Hypothalamus (tissue), 51 donors: ENCODE measurements around the gene ADGRD1.
"Not testable (repeated sequence)": the region's sequence is repeated elsewhere in the genome, so short reads cannot be mapped to it uniquely, and the experiment has no call there.

Source experiments
- DNase-seq, 51 donors: peaks; one replicate each; lab custom pipeline; 2025; lab: John Stamatoyannopoulos, UW

Gene ADGRD1

DNA sequence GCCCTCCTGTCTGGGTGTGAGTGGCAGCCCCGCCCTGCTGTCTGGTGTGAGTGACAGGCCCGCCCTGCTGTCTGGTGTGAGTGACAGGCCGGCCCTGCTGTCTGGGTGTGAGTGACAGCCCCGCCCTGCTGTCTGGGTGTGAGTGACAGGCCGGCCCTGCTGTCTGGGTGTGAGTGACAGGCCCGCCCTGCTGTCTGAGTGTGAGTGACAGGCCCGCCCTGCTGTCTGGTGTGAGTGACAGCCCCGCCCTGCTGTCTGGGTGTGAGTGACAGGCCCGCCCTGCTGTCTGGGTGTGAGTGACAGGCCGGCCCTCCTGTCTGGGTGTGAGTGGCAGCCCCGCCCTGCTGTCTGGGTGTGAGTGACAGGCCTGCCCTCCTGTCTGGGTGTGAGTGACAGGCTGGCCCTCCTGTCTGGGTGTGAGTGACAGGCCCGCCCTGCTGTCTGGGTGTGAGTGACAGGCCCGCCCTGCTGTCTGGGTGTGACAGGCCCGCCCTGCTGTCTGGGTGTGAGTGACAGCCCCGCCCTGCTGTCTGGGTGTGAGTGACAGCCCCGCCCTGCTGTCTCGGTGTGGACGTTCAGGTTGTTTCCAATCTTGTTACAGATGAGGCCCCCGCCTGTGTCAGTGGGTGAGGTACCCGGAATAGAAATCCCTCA is 175.4 kb downstream of the ADGRD1 start:
- not testable (repeated sequence) for DNase-seq

DNA sequence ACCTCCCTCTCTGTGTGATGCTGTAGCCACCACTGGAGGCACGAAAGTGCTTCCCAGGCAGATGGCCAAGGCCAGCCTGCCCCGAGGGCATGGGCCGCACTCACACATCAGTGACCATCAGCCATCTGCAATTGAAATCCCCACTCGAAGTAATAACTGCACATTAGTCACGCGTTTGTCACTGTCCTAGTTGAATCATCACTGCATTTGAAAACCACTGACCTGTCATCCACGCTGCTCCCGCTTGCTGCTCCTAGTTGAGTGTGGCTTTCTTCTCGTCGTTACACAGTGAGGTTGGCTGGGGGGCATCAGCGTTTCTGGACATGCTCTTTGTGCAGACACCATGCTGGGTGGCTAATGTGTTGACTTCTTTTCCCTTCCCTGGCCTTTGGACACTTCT is 176.1 kb downstream of the ADGRD1 start:
- no peak for DNase-seq

DNA sequence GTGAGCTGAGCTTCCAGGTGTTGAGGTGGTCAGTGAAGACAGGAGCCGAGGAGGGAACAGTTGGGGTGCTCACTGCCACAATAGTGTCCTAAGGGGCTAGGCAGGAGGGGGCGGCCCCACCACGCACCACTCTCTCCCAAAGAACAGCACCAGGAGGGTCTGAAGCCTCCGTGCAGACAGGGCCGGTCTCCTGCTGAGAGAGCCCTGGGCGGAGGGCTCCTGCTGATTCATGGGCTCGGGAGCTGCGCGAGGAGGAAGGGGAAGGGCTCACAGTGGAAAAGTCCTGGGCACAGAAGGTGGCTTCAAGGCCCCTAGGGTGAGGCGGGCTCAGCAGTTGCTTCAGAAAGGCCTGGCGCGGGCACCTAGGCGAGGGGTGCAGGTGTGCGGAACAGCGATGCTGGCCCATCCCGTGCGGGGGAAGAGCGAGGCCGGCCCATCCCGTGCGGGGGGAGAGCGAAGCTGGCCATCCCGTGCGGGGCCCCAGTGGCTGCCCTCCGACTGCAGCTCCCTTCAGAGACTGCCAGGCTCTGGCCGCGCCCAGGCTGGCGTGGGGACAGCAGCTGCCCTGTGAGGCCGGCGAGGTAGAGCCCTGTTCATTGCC is 176.7 kb downstream of the ADGRD1 start:
- DNase-seq = no peak

DNA sequence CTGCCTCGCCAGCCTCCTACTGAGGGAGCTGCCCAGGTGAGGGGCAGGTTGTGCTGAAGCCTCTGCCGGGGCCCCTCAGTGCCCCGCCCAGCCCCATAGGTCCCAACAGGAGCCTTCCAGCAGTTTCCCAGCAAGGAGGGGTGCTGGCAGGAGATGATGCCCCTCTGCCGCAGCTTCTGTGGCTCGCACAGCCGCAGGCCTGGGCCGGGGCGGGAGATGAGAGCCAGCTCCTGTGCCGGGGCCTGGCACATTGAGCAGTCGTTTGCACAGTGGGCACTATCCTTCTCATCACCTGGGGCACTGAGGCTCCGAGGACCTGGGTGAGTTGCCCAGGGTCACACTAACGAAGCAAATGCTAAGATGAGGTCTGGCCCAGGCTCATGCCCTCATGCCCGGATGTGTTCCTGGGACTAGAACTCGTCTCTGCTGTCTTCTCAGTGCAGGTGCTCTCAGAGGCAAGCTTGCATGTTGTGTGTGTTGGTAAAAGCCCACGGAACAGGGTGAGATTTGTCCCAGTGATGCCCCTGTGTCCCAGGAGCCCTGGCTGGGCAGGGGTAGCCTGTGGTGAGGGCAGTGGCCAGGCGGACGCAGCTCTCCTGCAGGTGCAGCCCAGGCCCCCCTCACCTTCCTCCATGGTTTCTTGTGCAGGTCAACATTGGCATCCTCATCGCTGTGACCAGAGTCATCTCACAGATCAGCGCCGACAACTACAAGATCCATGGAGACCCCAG is 177.5 kb downstream of the ADGRD1 start:
- DNase-seq = no peak

DNA sequence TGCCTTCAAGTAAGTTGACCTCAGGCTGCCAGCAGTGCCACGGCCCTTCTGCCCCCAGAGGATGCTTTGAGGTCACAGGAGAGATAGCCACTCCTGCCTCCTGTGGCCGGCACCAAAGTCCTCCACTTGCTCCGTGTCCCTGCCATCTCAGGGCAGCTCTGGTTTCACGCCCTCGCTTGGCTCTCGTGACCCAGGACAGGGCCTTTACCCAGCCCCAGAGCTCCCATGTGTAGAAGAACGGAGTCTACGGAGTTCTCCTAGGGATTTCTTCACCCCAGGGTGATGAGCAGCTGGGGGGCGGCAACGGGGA is 178.1 kb downstream of the ADGRD1 start:
- no peak for DNase-seq

DNA sequence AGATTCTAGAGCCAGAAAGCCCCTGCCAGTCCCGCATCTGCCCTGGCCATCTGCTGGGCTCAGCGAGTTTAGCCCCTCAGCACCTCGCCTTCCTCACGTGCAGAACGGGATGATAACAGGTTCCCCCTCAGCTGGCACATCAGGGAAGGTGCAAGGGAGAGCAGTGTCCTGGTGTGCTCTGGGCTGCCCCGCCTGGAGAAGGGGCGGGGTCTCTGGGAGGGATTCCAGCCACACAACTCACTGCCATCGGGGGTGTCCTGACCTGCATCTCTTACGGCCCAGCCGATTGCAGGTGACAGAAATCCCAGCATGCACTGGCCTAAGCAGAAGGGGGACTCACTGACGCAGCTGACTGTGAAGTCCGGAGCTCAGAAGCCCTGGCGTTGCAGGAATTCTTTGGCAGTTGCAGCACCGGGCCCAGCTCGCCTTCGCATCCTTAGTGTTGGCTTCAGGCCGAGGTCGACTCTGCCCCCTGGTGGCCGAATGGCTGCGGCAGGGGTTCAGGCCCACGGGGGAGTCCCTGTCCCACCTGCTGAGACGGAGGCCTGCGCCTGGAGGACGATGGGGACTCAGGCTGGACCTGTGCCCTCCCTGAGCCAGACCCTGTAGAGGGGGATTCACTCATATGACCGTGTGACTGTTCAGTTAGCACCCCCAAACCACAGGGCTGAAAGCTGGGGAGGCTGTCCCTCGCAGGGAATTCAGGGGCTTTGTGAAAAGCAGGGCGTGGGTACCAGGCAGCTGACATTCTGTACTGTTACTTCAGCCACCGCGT is 178.6 kb downstream of the ADGRD1 start:
- DNase-seq = peak in 34 of 51 donors; percentile 12 to 75 (median 46)

DNA sequence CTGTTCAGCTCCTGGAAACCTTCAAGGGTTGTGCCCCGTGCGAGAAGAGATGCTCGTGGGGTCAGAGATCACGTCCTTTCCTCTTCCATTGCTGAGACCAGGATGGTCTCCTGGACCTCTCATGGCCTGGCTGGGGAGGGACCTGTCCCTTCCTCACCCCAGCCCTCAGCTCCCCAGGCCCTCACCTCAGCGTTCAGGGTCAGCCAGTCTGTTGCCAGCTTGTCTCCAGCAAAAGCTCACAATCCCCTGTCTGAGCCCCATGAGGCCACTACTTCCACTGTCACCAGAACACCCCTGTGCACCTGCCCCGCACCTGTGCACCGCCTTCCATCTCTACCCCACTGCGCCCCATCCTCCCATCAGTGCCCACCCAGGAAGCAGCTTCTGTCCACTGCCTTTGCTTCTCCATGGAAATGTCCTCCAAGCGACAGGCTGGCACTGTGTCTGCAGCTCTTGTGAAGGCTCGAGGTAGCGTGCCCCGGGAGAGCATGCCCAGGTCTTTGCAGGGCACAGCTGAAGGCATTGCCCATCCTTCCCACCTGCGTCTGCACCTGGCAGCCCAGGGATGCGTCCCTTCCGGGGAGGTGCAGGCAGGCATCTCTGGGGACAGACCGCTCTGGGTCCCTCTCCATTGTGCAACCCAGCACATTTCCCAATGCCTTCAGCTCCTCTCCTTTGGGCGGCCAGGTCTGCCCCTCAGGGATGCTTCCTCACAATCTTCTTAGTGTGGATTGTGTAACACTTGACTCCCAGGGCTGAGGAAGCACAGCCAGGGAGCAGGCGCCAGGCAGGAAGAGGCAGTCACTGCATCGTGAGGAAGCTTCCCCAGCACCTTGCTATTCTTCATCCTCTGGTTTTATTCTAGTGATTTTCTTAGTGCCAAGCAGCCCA is 179.6 kb downstream of the ADGRD1 start:
- no peak for DNase-seq

DNA sequence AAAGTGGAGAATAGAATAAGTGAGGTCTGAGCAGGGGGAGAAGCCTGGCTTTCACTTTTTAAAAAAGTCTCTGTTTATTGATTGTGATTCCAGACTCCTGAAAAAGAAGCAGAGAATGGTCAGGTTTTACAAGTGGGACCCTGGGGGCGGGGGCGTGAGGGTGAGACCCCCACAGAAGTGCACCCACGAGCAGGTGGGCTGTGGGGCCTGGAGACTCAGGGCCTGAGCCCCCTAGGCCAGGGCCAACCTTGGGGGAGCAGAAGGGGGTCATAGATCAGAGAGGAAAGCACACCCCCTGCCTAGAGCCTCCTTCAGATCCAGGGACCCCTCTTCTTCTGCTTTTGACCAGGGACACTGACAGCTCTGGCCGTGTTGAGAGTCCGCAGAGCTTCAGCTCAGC is 180.3 kb downstream of the ADGRD1 start:
- no peak for DNase-seq

DNA sequence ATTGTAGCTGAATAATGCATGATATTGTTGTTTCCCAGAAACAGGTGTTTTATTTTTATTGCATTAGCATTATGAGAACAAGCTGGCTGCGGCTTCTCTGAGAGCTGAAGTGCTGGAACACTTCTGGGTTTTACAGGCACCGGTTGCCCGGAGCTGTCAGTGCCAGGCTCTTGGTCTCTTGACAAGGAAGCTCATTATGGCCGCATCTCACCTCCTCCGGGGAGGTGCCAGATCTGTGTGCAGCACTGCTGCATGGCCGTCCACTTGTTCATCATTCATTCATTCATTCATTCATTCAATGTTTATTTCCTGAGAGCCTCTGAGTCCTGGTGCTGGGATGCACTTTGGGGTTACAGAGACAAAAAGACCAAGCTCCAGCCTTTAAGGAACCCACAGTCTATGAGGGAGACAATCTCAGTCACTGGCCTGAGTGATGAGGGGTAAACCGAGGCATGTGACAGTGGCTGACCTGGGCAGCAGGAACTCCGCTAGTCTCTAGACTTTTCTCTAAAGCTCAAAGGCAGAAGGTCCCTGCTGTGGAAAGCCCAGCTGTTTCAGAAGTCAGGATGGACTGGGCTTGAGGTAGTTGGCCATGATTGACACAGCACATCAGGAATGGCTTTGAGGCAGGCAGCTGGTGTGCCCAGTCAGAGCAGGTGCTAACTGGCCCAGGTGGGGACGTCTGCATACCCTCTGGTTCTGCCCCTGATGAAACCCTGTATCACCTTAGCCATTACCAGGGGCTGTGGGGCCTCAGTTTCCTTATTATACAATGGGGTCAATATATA is 181.0 kb downstream of the ADGRD1 start:
- no peak for DNase-seq

DNA sequence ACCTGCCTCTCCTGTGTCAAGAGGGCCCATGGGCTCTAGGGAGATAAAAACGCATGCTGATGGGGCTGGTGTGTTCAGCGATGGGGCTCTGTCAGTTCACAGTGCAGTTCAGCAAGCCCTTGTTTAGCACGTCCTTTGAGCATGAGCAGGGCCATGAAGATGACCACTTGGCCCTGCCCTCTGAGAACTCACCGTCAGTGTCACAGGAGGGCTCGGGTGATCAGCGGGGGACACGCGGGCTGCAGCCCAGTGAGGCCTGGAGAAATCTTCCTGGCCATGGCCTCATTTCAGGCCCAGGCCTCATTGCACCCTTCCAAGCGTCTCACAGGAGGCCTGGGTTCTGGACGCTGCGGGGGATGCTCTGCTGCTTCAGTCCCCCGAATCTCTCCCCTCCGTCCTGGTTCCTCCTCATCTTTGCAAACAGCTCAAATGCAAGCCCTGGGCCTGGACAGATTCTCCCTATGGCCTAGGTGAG is 181.6 kb downstream of the ADGRD1 start:
- no peak for DNase-seq

DNA sequence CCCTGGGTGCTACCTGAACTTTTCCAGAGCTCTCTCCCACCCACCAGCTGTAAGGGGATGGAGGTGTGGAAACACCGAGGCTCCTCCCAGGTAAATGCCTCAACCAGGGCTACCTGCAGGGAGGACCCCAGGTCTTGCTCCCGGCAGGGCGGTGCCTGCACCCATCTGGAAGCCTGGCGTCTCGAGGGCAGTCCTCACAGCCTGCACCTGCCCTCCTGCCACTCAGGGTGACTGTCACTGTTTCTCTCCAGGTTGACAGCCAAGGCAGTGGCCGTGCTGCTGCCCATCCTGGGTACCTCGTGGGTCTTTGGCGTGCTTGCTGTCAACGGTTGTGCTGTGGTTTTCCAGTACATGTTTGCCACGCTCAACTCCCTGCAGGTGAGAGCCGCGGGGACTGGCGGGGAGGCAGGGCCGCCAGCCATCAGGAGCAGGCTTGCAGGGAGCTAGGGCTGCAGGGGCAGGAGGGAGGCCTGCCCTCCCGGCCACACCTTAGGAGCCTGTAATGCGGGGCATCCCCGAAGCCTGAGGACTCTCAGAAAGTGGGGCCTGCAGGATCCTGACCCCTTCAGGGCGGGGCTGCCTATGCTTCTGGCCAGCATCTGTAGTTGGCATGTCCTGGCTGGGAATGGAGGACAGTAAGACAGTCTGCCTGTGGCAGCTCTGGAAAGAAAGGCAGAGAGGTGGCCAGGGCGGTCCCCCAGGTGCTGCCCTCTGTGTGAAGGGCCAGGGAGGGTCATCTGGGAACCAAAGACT is 182.3 kb downstream of the ADGRD1 start:
- no peak for DNase-seq

DNA sequence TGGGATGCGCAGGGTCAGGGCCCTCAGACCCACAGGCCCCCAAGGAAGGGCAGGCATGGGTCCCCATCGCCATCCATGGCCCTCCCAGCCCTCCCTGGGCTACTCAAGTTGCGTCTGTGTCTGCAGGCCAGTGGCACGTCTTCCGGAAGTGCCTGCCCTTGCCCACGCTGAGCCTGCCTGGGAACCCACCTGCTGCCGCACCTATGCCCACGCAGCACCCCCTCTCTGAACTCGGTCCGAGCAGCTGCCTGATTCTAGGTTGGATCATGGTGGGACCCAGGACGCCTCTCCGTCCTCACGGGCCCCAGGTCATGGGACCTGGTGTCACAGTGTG is 182.8 kb downstream of the ADGRD1 start:
- no peak for DNase-seq

DNA sequence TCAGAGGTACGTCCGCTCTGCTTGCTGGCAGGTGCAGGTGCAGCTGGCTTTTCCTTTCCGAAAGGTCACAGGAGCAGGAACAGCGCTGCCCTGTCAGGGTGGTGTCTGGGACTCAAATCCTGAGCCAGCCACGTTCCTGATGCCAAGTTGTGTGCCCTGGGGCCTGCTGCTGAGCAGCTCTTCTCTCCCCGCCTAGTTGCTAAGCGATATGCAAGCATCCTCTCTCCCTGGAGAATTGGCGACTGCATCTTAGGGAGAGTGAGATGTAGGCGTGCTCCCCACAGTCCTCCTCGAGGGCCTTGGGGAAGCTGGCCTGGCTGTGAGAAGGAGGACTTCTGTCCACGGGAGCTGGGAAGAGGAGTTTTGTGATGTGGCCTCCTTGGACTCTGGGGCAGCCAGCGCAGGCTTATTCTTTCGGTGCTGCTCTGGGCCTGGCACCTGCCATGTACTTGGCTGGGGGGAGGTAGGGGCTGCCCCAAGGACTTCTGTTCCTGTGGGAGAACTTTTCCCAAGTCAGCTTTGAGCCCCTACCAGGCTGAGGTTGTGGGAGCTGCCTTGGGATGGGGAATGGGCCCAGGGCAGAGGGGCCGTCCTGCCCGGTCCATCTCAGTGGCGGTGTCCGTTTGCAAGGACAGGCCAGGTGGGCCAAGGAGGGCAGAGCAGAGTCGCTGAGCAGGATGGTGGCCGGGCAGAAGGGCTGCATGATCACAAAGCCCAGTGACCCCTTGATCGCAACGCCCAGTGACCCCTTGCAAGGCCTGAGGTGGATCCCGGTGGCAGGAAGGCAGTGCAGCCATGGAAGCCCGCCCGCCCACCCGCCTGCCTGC is 183.5 kb downstream of the ADGRD1 start:
- peak in 1 of 51 donors; percentile 16 for DNase-seq

DNA sequence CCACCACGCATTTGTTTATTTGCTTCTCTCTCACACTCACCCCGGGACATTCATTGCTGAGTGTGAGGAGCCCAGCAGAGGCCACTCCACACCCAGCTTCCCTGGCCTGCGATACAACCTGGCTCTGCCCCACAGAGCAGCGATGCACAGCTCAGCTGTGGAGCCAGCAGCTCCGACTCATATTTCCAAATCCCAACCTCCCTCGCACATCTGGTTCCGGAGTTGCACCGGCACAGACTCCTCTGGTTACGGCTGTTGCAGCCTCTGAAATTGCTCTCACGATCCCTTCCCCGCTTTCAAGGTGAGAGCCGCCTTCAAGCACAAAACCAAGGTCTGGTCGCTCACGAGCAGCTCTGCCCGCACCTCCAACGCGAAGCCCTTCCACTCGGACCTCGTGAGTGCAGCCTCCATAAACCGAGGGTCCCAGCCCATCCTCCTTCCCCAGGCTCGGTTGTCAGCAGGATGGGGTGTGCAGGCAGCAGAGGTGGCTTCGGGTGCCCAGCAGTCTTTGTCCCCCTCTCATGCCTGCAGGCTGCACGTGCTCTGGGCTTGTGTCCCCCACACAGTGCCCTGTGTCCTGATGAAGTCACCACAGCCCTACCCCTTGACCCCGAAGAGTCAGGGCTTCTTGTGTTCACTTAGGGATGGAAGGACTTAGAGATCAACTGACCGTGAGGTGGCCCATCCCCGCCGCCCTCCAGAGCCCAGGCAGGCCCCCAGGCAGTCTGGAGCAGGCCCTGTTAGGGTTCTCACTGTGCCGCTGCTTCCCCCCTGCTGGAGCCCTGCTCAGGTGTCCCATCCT is 184.3 kb downstream of the ADGRD1 start:
- DNase-seq = peak in 1 of 51 donors; percentile 11

DNA sequence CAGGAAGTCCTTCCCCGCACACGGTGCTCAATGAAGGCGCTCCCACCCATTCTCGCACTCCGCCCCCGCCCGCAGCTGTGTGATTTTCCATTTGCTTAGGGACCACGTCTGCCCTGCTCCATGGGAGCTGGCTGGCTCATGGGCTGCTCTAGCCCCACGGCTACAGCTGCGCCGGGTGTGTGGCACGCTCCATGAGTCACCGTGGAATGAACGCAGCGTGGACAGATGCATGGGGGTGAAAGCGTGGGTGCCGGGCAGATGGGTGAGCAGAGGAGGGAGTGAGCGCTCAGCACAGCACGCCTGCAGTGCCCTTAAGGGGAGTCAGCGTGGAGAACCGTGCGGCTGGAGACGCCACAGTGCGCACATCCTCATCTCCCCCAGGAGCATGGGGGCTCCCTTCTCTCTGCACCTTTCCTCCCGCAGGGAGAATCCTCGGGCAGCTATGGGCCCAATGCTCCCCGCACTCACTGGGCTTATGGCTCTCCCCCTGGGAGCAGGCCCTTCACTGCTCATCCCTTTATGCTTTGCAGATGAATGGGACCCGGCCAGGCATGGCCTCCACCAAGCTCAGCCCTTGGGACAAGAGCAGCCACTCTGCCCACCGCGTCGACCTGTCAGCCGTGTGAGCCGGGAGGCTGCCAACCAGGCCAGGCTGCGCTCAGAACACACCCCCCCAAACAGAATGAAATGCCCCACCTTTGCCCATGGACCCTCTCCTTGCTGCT is 185.1 kb downstream of the ADGRD1 start:
- DNase-seq = peak in 1 of 51 donors; percentile 76

DNA sequence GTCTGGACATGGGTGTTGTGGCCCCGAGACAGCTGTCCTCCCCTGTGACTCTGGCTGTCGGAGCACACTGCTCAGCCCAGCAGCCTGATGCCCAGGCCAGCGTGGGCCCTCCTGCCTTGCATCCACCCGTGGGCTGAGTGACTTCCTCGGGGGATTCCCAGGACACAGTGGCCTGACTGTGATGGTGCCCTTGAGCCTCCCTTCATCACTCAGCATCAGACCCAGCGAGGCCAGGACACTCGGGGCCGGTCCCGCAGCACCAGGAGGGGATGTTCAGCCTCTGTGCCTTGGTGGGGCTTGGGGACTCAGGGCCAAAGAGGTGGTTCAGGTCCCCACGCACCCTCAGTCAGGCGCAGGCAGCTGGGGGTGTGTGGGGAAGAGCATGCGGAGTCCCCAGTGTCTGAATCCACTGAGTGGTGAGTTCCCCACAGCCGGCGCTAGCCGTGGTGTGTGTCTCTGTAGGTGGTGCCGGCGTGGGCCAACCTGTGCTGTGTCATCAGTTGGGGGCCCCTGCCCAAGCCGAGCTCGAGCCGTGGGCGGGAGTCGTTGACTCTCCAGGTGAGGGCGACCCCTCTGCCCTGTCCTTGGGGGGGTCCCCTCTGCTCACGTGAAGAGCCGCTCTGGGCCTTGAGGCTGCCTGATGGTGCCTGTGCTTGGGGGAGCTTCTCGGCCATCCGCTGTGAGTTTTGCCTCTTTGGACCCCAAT is 185.8 kb downstream of the ADGRD1 start:
- no peak for DNase-seq
